Ammon's horn (tissue), 1 donor: ENCODE data around the gene BANP.
A peak's percentile ranks its signal among the peaks of the same experiment; 100 is the strongest.
"Not testable (repeated sequence)": the region's sequence is repeated elsewhere in the genome, so short reads cannot be mapped to it uniquely, and the experiment has no call there.

ENCODE experiments used
- DNase-seq: peaks from one replicate; pipeline ENCODE4 v3.0.0-alpha.2; 2016; ENCODE audit warnings: low spot score

BANP gene

DNA sequence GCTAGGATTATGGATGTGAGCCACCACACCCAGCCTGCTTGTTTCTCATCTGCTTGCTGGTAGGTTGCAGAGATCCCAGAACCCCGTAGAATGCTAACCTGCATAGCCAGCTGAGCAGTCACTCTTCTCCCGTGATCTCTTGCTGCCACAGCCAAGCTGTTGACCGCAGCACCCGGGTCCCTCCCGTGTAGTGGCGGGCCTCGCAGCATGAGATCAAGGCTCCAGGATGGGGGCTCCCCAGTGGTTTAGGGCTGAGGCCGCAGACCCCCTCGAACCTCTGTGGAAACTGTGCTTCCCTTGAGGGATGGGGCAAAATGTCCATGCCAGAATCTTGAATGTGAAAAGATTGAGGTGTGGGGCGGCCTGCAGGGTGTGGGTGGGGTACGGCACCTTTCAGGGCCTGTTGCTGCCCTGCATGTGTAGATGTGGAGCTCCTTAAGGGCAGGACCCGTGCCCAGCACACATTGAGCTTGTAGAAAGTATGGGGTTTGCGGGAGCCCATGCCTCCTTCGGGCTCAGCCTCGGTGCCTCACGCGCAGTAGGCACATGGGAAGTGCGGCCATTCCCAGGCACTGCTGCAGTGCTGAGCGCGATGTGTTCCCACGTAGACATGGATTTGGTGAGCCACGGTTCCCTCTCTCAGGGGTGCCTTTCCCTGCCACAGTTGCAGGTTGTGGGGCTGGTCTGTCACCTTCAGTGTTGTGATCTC, 99.9 kb downstream of the BANP start:
- no peak for DNase-seq

DNA sequence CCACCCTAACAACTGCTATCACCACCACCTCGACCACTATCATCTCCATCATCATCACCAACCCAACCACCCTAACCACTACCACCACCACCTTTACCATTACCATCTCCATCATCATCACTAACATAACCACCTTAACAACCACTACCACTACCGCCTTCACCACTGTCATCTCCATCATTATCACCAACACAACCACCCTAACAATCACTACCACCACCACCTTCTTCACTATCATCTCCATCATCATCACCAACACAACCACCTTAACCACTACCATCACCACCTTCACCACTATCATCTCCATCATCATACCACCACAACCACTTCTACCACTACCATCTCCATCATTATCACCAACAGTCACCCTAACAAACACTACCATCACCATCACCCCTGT, 101.4 kb downstream of the BANP start:
- no peak for DNase-seq

DNA sequence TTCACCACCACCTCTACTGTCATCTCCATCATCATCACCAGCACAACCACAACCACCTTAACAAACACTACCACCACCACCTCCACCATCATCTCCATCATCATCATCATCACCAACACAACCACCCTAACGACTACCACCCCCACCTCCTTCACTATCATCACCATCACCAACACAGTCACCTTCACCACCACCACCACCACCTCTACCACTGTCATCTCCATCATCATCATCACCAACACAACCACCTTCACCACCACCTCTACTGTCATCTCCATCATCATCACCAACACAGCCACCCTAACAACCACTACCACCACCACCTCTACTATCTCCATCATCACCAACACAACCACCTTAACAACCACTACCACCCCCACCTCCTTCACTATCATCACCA, 102.2 kb downstream of the BANP start:
- not testable (repeated sequence) for DNase-seq

DNA sequence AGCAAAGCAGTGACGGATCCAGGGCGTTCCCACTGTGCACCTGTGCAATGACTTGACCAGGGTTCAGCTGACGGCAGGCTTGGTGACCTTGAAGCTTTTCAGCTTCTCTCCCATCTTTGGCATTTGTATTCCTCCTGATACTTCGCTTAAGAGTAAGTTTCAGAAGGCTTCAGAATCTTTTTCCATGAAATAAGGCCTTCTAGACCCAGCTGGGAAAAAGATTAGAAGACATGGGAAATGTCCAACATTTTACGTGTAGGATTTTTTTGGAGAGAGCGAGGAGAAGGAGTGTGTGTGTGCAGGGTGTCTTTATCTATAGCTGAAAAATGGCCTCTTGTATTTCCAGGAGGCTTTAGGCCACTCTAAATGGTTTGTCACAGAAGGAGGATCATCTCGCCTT, 104.1 kb downstream of the BANP start:
- no peak for DNase-seq

DNA sequence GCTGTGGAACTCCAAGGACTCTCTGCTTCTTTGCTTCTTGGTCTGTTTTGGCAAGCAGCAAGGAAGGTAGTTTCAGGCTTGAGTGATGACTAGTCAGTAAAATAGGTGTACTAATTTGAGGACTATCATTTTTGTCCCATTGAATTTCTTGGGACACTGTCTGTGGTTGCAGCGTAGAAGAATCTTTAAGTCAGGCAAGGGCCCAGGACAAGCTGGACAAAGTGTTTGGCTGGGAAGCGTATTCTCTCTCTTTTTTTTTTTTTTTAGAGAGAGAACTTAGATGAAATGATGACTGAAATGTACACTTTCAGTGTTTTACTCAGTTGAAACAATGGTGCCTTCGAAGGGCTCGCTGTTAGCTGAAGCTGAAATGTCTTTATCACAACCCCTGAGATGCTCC, 105.0 kb downstream of the BANP start:
- DNase-seq = no peak

DNA sequence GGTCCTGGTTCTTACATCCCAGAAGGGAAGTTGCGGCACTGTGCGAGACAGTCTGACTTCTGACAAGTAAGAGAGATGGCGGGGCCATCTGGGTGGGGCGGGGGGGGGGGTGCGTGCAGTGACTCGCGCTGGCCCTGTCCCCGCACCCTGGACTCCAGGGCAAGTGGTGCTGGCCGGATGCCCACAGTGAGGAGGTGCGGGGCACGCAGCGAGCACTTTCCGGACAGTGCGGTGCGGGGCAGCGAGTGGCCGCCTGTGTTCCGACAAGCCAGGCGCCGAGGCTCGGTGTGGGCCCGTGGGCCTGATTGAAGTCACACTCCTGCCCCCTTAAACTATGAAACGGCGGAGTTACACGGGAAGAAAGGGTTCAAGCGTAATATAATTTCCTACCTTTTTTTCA, 106.4 kb downstream of the BANP start:
- no peak for DNase-seq

DNA sequence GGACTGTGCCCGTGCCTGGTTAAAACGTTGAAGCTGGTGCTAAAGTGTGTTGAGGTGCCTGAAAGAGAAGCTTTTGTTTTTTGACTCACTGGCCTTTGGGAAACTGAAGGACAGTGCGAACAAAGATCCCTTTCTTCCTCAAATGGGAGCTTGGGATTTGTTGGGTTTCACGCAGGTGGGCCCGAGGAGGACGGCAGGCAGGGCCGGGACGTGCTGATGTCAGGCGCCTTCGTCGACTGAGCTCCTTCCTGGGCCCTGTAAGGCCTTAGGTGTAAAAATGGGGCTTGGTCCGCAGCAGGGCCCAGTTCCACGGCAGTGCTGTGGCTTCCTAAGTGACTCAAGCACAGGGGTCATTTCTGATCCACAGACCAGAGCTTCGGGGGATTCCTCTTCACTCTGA, 106.9 kb downstream of the BANP start:
- DNase-seq = no peak

DNA sequence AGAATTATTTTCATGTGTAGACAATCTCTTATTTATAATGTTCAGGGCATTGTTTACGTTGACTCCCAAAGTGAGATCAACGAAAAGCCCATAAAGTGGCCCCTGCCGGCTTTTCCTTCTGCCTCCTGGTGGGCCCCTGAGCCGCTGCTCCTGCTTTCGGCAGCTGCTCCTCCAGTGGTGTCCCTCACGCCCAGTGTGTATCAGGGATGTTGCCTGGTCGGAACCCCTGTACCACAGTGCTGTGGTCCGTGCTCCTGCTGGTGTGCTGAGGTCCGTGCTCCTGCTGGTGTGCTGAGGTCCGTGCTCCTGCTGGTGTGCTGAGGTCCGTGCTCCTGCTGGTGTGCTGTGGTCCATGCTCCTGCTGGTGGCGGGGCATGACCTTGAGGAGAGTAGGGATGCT, 107.6 kb downstream of the BANP start:
- no peak for DNase-seq

DNA sequence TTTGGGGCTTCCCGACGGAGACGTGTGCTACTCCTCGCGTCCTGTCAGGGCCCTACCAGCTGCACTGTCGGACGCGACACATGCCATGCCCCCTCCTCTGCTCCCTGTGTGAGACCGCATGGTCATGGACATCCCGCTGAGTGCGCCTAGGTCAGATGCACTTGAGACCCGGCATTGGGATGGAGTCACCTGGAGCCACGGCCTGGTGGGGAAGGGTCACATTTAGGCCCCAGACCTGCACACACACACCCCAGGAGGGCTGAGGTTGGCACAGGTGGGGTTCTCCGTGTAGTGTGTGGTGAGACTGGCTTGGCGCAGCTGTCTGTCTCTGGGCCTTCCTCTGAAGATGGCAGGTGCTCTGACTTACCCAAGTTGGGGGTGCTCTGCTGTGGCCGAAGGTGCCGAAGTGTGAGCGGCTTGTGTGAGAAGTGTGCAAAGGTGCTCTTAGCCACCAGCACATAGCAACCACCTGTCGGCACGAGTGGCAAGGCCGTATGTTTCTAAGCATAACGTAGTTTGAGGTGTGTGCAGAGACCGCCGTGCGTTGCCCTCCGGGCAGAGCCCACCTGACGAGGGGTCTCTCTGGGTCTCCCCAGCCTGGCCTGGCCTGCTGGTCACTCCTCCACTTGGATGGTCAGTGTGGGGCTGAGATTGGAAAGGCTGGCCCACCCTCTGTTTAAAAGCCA, 108.6 kb downstream of the BANP start:
- no peak for DNase-seq

DNA sequence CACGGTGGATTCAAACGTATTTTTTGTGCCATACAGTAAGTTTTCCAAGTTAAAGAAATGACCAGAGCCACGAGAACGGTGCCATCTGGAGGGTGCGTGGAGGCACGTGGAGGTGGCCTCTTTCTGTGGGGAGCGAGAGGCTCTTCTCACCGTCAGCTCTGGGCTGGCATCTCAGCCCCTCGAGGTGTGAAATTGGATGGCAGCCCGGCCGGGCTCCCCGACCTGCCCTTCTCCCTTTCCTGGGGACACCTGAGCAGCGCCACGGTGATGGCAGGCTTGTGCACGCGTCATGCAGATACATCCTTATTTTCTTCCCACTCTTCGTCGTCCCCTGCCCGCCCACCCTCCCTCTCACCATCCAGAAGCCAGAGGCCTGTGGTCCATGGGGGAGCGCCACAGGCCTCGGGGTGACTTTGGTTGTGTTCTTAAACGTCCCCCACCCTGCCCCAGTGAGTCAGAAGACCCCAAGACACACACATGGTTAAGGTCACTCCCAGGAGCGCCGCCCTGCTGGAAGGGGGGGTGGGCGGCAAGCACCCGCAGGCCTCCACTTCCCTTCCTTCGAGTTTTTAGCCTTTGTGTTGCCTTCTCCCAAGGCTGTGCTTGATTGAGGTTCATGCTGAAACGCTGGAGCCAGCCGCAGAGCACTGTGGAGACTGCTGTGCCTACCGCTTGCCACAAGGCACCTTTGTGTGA, 109.4 kb downstream of the BANP start:
- no peak for DNase-seq

DNA sequence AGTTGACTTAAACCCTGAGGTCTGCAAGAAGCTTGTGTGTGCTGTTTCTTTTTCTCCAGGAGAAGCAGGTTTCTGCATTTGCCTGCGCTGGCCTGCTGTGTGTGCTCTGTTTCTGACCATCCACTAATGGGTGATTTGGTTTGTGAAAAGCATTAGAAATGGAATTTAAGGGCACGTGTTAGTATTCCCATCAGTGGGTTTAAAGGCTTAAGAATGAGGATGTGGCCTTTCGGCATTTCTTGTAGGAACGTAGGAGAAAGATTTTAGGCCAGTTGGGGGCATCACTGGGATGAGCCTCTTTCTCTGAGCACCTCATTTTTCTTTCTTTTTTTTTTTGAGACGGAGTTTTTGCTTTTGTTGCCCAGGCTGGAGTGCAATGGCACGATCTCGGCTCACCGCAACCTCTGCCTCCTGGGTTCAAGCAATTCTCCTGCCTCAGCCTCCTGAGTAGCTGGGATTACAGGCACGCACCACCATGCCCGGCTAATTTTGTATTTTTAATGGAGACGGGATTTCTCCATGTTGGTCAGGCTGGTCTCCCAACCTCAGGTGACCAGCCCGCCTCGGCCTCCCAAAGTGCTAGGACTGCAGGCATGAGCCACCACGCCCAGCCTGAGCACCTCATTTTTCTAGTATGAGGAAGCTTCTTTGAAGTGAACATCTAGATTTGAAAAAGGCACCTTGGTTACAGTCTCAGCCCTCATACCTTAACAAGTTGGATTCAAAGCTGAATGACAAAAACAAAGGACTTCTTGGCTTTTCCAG, 110.3 kb downstream of the BANP start:
- DNase-seq = no peak

DNA sequence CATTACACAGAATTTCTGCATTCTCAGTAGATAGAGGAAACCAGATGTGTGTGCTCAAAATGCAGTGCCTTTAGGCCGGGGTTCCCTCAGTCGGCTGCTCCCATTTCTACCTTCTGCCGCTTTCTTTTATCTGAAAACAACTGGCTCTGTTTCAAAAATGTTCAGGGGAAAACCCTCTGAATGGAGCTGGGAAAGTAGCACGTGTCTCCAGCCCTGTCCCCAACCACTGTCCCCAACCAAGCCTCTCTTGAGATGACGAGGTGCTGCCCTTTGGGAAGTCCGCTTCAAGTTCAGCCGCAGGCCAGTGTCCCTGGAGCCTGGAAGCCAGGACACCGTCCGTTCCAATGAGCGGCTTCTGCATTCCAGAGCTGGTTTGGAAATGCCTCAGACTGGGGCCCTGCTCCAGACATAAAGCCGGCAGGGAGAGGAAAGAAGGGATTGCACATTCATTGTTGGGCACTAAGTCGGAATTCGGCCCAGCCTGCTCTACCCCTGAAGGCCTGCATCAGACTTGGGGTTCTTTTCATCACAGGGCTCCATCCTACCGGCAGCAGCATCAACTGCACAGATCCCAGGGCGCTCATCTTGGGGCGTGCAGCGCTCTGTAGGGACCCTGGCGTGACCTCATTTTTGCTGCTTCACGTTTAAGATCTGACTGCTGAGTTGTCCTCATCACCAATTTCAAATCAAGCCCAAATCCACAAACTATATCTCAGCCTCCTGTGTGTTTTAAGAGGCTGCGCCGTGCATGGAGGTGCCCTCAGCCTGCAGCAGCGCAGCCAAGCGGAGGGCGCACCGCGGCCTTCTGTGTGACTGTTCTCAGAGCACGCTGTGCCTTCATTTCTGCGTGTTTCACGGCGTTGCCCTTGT, 111.3 kb downstream of the BANP start:
- DNase-seq = no peak

DNA sequence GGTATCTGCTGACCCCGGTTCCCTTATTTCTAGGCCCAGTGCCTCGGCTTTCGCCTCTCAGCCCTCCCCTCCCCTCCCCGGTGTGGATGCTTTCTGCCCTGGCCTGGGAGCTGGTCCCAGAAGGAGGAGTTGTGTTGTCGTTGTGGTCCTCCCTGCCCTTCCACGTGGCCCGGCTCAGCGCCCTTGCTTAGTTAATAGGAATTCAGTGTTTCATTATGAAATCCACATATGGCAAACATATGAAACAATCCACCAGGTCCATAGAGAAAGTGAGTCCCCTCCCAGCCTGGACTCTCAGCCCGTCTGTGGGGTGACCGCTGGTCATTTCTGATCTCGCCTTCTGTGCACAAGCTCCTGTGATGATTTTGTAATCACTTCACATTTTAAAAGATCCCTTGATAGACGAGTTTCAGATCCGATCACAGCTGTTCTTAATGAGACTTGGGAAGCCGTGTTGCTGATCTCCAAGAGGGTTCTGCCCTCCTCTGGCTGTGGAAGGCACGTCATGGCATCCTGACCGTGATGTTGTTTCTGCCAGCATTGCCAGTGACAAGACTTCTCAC, 112.1 kb downstream of the BANP start:
- DNase-seq = peak; percentile 67

DNA sequence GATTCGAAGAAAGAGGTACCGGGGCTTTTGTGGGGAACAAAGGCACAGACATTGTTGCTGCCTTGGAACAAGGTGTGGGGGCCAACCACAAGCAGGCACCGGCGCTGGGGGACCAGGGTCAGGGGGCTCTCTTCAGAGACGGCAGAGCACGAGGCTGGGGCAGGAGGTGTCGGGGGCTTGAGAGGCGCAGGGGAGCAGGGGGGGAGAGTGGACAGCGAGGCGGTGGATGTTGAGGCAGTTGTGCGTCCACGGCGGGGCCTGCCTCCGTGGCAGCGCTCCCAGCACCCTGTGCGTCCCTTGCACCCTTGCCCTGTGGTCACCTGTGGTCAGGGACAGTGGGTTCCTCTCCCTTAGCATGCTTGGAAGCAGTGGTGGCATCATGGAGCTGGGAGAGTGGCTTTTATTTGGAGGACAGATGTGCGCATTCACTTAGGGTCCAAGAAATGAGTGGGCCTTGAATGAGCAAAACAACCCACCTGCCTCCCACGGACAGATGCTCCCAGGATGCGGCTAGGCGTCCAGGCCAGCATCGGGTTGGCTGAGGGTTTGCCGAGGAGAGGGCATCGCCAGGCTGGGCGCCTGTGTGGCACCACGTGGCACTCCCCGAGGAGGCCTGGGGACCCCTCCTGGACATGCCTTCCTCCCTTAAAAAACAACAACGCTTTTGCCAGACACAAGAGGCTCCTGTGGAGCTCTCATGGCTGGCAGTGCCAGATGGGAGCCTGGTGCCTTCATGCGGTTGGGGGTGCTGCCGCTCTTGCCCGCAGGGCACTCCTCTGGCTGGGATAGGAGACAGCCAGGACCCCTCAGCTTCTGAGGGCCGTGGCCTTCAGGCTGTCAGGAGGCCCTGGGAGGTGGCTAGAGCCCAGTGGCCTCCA, 113.0 kb downstream of the BANP start:
- DNase-seq = peak; percentile 32

DNA sequence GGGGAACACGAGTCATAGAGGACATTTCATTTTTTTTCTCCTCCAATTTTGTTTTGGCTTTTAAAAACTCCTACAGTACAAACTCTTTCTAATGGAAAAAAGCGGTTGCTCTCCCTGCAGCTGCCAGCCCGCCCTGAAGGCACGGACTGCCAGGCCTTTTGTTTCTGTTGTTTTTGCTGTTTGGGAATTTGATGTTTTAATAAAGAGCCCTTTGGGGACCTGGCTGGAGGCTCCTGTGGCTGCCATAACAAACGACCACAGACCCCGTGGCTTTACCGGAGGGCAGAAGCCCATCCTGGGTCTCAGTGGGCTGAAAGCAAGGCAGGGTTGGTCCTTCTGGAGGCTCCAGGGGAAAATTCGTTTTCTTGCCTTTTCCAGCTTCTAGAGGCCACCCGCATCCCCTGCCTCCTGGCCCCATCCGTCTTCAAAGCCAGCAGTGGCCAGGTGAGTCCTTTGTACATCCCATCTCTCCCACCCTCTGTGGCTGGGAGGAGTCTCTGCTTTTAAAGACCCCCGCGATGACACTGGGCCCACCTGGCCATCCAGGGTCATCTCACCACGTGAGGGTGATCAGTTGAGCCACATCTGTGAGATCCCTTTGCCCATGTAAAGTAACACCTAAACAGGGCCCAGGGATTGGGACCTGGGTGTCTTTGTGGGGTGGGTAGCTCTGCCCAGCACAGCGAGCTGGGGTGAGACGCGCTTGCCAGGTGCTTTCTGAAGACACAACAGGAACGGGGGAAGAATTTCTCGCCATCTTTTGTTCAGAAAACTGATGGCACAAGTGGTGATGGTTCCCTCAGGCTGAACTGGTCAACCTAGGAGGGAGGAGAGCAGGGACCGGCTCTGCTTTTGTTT, 113.9 kb downstream of the BANP start:
- DNase-seq = no peak

DNA sequence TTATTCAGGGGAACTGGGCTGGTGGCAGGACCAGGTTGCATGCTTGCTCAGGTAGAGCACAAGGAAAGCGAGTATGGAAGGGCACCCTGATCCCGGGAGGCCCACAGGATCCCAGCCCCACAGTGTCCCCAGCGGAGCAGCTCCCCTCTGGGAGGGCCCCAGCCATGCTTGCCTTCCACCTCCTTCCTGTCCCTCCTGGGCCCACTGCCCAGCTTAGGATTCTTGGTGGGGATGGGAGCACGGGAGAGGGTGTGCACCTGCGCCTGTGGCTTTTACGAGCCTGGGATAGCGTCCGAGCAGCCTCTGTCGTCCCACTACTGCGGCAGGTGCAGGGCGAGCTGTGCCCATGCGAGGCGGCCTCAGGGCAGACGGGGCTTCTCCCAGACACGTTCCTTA, 114.5 kb downstream of the BANP start:
- DNase-seq = no peak

DNA sequence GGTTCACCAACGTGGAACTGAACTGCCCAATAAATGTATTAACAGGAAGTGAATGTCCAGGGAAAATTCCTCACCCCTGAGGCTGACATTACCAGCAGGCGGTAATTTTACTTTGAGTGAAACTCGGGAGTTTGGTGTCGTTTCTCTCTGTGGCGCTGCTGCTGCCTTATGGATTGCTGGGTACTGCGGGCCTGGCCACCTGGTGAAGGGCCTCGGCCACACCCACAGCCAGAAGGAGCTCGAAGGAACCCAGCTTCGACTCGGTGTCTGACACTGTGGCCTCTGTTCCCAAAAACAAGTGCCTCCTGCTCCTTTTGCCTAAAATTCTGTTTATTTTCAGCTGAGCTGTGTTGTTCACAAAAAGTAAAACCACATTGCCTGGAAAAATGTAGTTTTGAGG, 115.0 kb downstream of the BANP start:
- no peak for DNase-seq

DNA sequence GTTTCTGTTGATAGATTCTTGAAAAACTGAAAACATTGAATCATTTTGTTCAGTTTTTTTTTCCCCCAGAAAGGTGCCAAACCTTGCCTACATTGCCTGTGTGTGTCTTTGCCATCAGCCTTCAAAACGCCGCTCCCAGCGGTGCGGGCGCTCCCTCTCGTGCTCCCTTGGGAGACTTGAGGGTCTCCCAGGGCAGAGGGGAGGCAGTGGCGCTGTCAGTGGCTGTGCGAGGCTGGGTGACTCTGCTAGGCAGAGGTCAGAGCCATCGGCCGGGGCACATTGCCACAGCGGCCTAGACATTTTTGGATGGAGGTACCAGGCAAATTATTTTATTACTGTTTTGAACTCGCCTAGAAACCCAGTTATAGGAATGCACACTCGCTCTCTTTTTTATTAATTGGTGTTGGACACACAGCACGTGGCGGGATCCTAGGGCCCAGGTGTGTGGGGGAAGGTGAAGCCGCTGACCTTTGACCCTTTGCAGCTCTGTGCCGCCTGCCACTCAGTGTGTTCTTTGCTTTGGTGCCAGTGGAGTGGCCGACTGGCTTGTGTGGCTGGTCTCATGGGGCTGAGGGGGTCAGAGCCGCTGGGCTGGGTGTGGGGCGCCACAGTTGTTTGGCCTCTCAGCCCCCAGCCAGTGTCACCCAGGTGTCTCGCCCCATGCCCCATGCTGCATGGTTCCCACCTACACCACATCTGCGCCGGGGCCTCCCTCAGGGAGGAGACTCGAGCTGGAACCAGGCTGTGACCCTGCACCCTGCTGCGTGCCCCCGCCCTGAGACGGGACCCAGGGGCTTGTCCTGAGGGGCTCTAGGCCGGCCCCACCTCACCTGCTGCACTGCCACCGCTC, 115.7 kb downstream of the BANP start:
- no peak for DNase-seq
